GM20000 (cell line): ENCODE data around the gene SHISAL1.
"Not testable (repeated sequence)": the region's sequence is repeated elsewhere in the genome, so short reads cannot be mapped to it uniquely, and the experiment has no call there.

Source experiments
- DNase-seq: peaks from one replicate; pipeline ENCODE4 v3.0.0; 2012; ENCODE audit warnings: low spot score
- TF ChIP-seq, protein P1 (sequence below): IDR thresholded peaks from 2 replicates; pipeline ENCODE4 v1.5.1; 2012; ENCODE audit warnings: mild to moderate bottlenecking, control low read depth; ENCODE audit errors: extremely low read depth, missing control alignments

The SHISAL1 gene

DNA sequence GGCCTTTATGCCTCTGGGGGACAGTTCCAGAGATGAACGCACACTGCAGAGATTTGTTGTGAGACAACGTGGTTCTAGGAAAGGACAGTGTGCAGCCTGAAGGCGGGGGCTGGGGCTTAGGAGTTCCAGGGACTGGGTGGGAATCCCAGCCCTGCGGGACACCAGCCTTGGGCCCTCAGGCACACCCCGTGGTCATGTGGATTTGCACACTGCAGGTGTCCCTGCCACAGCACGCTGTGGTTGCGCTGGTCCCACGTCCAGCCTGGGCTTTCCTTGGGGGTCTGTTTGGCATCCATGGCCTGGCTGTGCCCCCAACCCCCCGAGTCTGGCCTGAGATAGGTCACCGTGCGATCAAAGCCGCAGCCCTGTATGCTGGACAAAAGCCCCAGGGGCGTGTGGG lies 7.3 kb downstream of the SHISAL1 start:
- TF ChIP-seq, protein P1, sequence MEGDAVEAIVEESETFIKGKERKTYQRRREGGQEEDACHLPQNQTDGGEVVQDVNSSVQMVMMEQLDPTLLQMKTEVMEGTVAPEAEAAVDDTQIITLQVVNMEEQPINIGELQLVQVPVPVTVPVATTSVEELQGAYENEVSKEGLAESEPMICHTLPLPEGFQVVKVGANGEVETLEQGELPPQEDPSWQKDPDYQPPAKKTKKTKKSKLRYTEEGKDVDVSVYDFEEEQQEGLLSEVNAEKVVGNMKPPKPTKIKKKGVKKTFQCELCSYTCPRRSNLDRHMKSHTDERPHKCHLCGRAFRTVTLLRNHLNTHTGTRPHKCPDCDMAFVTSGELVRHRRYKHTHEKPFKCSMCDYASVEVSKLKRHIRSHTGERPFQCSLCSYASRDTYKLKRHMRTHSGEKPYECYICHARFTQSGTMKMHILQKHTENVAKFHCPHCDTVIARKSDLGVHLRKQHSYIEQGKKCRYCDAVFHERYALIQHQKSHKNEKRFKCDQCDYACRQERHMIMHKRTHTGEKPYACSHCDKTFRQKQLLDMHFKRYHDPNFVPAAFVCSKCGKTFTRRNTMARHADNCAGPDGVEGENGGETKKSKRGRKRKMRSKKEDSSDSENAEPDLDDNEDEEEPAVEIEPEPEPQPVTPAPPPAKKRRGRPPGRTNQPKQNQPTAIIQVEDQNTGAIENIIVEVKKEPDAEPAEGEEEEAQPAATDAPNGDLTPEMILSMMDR, result no peak
- DNase-seq, result no peak

- DNase-seq, result no peak
- TF ChIP-seq, protein P1, result no peak
Observed at GRCh38 chr22:44304911-44305310, 7.8 kb downstream of the SHISAL1 start.

DNA sequence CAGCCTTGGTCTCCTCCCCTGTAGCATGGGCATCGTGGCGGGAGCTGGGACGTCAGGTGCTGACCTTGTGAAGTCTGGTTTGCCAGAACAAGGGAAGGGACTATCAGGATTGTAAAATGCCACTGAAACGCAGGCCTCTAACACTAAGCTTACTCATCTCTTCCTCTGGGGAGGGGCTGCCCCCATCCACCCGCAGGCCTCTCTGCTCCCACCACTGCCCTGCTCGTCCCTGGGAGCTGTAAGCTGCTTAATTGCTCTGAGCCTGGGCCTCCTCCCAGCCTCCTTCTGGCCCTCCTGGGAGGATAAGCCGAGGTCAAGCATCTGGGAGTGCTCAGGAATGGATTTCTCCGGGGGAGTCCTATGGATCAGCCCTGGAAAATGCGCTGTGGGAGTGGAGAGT lies 8.4 kb downstream of the SHISAL1 start:
- no peak for DNase-seq
- TF ChIP-seq, protein P1, result no peak

DNA sequence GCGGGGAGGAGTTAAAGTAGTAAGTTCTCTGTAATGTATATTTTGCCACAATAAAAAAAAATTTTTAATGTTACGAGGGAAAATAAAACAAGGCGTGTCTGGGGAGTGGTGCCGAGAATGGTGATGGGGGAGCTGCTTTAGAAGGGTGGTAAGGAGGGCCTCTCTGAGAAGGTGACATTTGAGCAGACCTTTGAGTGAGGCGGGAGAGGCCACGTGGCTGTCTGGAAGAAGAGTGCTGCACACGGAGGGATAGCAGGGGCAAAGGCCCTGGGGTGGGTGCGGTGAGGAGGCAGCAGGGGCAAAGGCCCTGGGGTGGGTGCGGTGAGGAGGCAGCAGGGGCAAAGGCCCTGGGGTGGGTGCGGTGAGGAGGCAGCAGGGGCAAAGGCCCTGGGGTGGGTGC lies 10.4 kb downstream of the SHISAL1 start:
- not testable (repeated sequence) for DNase-seq

- TF ChIP-seq, protein P1, result no peak
- DNase-seq, result no peak
Observed at GRCh38 chr22:44301039-44301438, 11.7 kb downstream of the SHISAL1 start.

DNA sequence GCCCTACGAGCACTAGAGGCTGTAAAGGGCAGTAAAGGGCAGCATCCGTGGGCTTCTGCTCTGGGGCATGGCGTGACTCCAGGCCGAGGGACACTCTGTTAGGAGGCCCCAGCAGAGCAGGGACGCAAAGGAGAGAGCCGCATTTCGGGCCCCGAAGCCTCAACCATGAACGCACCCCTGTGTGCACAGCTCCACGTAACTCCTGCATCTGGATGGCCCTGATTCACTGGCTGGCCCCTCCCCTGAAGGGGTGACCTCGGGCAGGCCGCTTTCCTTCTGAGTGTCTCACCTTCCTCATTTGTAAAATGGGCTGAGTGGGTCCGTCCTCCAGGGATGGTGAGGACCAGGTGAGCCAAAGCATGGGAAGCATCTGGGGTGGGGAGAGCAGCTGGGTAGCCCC lies 13.6 kb downstream of the SHISAL1 start:
- no peak for DNase-seq
- TF ChIP-seq, protein P1, result no peak

- TF ChIP-seq, protein P1, result no peak
- no peak for DNase-seq
Observed at GRCh38 chr22:44298406-44299091, 14.2 kb downstream of the SHISAL1 start.

GRCh38 chr22:44297470-44298061 lies 15.2 kb downstream of the SHISAL1 start:
- TF ChIP-seq, protein P1, result no peak
- DNase-seq, result no peak
